Measurements from ENCODE around the gene DNAH10. TPM values are rescaled to one million over a fixed set of nuclear protein-coding genes. Genes with fewer than 3 reads are reported as not detected.

The DNAH10 gene
- total RNA-seq, 1 experiment from 2014 or later, result 0.14 TPM

DNA sequence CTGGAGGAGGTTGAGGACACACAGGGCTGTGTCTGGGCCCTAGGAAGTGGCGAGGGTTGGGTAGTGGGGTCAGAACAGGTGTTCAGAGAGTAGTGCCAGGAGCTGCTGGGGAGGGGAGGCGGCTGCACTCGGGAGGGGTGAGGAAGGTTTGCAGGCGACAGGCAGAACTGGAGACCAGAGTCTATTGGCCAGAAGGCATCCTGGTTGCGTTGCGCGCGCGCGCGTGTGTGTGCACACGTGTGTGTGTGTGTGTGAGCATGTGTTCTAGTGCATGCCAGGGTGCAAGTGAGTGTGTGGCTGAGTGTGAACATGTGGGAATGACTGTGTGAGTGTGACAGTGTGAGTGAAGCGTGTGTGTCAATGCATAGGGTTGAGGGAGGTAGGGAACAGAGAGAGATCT lies 124.2 kb downstream of the DNAH10 start:
- no TSS peak for BruUV-seq (replicated peaks)
- Mint-ChIP-seq H3K4me1 (ENCODE audit: low read depth, unreplicated experiment) (peaks cover 19% of the 10 kb centered on the region), H3K27ac (ENCODE audit: unreplicated experiment) (no peak overlapping the region), H3K36me3 (ENCODE audit: insufficient read depth, unreplicated experiment) (no peaks in the 10 kb centered on the region), H3K27me3 (ENCODE audit: unreplicated experiment) (peaks cover 86% of the 10 kb centered on the region), H3K9me3 (ENCODE audit: low read depth, unreplicated experiment) (no peaks in the 10 kb centered on the region), H3K4me3 (ENCODE audit: low read depth, unreplicated experiment) (no peak overlapping the region)
- CTCF ChIA-PET, result no interaction called here
- TF ChIP-seq, protein P1, sequence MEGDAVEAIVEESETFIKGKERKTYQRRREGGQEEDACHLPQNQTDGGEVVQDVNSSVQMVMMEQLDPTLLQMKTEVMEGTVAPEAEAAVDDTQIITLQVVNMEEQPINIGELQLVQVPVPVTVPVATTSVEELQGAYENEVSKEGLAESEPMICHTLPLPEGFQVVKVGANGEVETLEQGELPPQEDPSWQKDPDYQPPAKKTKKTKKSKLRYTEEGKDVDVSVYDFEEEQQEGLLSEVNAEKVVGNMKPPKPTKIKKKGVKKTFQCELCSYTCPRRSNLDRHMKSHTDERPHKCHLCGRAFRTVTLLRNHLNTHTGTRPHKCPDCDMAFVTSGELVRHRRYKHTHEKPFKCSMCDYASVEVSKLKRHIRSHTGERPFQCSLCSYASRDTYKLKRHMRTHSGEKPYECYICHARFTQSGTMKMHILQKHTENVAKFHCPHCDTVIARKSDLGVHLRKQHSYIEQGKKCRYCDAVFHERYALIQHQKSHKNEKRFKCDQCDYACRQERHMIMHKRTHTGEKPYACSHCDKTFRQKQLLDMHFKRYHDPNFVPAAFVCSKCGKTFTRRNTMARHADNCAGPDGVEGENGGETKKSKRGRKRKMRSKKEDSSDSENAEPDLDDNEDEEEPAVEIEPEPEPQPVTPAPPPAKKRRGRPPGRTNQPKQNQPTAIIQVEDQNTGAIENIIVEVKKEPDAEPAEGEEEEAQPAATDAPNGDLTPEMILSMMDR (IDR thresholded peaks at IDR 0.05; ENCODE audit: unreplicated experiment), result no peak
- no peak for DNase-seq
- intact Hi-C loops (cut with micrococcal nuclease; ENCODE audit: unreplicated experiment), result no loop called here

DNA sequence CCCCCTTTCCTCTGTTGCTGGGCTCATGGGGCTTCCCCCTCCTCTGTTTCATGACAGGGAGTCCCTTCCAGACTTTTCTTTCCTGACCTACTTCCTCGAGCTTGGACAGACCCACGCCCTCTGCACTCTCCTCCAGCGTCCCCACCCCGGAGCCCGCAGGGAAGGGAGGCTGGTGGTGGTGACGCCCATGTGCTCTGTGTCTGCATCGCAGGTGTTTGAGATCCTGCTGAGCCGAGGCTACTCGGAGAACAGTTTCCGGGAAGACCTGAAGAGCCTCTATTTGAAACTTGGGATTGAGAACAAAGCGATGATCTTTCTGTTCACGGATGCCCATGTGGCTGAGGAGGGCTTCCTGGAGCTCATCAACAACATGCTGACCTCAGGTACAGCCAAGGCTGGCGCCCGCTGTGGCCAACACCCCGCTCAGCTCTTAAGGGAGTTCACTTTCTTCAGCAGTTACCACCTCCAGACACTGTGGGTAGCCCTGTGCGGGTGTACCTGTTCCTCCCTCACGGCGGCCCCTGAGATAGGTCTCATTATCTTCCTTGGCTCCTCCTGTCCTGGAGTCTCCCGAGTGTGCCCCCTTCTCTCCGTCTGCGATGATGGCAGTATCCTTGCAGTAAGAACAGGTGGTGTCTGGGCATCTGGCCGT lies 125.0 kb downstream of the DNAH10 start:
- Mint-ChIP-seq H3K27me3 (ENCODE audit: unreplicated experiment) (peaks cover 94% of the 10 kb centered on the region), H3K4me3 (ENCODE audit: low read depth, unreplicated experiment) (peak overlapping the region; percentile 39), H3K9me3 (ENCODE audit: low read depth, unreplicated experiment) (no peaks in the 10 kb centered on the region), H3K27ac (ENCODE audit: unreplicated experiment) (no peak overlapping the region), H3K4me1 (ENCODE audit: low read depth, unreplicated experiment) (peaks cover 19% of the 10 kb centered on the region), H3K36me3 (ENCODE audit: insufficient read depth, unreplicated experiment) (no peaks in the 10 kb centered on the region)
- CTCF ChIA-PET, result no interaction called here
- intact Hi-C loops (cut with micrococcal nuclease; ENCODE audit: unreplicated experiment), result no loop called here
- TF ChIP-seq, protein P1 (IDR thresholded peaks at IDR 0.05; ENCODE audit: unreplicated experiment), result no peak
- no TSS peak for BruUV-seq (replicated peaks)
- DNase-seq, result no peak

DNA sequence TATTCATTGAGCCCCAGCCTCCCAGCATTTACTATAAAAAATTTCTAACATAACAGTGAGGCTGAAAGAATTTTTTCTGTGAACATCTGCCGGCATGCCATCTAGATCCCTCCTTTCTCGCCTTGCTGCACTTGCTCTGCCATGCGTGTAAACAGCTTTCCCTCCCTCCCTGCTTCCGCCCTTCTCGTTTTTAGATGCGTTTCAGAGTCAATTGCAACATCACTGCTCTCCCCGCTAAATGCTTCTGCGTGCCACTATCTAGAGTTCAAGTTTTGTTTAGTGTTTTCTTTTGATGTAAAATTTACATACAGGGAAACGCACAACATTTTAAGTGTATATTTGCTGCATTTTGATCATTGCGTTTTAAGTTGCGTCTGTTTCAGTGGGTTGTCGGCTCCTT lies 126.9 kb downstream of the DNAH10 start:
- intact Hi-C loops (cut with micrococcal nuclease; ENCODE audit: unreplicated experiment), result no loop called here
- H3K27ac Mint-ChIP-seq (ENCODE audit: unreplicated experiment), result no peak overlapping the region
- no peak for DNase-seq
- TF ChIP-seq, protein P1 (IDR thresholded peaks at IDR 0.05; ENCODE audit: unreplicated experiment), result no peak
- H3K27me3 Mint-ChIP-seq (ENCODE audit: unreplicated experiment), result peaks cover 91% of the 10 kb centered on the region
- H3K4me1 Mint-ChIP-seq (ENCODE audit: low read depth, unreplicated experiment), result peaks cover 19% of the 10 kb centered on the region
- H3K36me3 Mint-ChIP-seq (ENCODE audit: insufficient read depth, unreplicated experiment), result no peaks in the 10 kb centered on the region
- CTCF ChIA-PET, result no interaction called here
- no TSS peak for BruUV-seq (replicated peaks)
- H3K4me3 Mint-ChIP-seq (ENCODE audit: low read depth, unreplicated experiment), result no peak overlapping the region
- H3K9me3 Mint-ChIP-seq (ENCODE audit: low read depth, unreplicated experiment), result no peaks in the 10 kb centered on the region

DNA sequence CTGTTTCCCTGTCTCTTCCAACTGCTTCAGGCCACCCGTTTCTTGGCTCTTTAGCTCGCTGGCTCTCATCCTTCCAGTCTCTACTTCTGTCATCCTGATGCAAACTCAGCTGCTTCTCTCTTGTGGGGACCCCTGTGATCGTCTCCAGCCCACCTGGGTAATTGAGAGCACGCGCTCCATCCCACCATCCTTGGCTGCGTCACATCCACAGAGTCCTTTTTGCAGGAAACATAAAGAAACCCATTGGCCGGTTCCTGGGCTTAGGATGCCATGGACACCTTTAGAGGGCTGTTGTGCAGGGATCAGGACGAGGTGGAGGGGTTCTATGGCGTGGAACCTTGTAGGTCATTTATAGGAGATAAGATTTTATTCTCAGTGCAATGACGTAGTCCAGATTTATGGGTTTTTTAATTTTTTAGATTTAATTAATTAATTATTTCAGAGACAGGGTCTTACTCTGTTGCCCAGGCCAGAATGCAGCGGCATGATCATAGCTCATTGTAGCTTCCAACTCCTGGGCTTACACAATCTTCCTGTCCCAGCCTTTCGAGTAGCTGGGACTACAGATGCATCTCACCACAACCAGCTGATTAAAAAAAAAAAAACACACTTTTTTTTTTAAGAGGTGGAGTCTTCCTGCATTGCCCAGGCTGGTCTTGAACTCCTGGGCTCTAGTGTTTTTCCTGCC lies 127.9 kb downstream of the DNAH10 start:
- H3K27me3 Mint-ChIP-seq (ENCODE audit: unreplicated experiment), result peaks cover 85% of the 10 kb centered on the region
- BruUV-seq (replicated peaks), result no TSS peak
- H3K4me3 Mint-ChIP-seq (ENCODE audit: low read depth, unreplicated experiment), result no peak overlapping the region

More for the DNA sequence above, 127.9 kb downstream of the DNAH10 start:
- Mint-ChIP-seq H3K4me1 (ENCODE audit: low read depth, unreplicated experiment) (peaks cover 19% of the 10 kb centered on the region), H3K36me3 (ENCODE audit: insufficient read depth, unreplicated experiment) (no peaks in the 10 kb centered on the region), H3K27ac (ENCODE audit: unreplicated experiment) (no peak overlapping the region), H3K9me3 (ENCODE audit: low read depth, unreplicated experiment) (no peaks in the 10 kb centered on the region)
- TF ChIP-seq, protein P1 (IDR thresholded peaks at IDR 0.05; ENCODE audit: unreplicated experiment), result no peak
- intact Hi-C loops (cut with micrococcal nuclease; ENCODE audit: unreplicated experiment), result no loop called here
- CTCF ChIA-PET, result no interaction called here
- no peak for DNase-seq

Data from Calu3 (cell line).